Lower leg skin (tissue), 3 donors: Measurements from ENCODE around the gene GLTP.

Experiments used
- CTCF ChIP-seq, 3 donors: fragments of 450-650 bp; IDR thresholded peaks; one replicate each; pipeline ENCODE4 v1.5.1; 2016; ENCODE audit warnings: antibody characterized with exemption in 3 of 3, mild to moderate bottlenecking in 3 of 3, moderate library complexity in 2 of 3
- POLR2A ChIP-seq, 2 donors: fragments of 450-650 bp; IDR thresholded peaks; one replicate each; pipeline ENCODE4 v1.6.1; 2016 to 2017; ENCODE audit warnings: antibody characterized with exemption in 2 of 2, mild to moderate bottlenecking in 1 of 2, moderate library complexity in 1 of 2

- TF ChIP-seq CTCF (IDR thresholded peaks at IDR 0.05) (no peak), POLR2A (IDR thresholded peaks at IDR 0.05) (no peak)
Observed at GRCh38 chr12:109892165-109892715, 11.9 kb upstream of the GLTP start.
